SK-N-MC (cell line): ENCODE results near the gene PHLDB2.

Experiments
- EZH2 ChIP-seq: fragments of 200-600 bp; sonication (generic); IDR thresholded peaks from one replicate; pipeline ENCODE4 v1.6.1; 2017; ENCODE audit warnings: antibody characterized with exemption
- FOXP2 ChIP-seq: optimal IDR thresholded peaks from 2 replicates; pipeline ENCODE3; 2011; ENCODE audit warnings: mild to moderate bottlenecking, moderate library complexity; ENCODE audit not compliant: insufficient read depth; ENCODE audit errors: extremely low read length, control extremely low read depth
- POLR2AphosphoS5 ChIP-seq: IDR thresholded peaks from 2 replicates; pipeline ENCODE4 v1.6.1; 2012; ENCODE audit warnings: mild to moderate bottlenecking, low read depth, low read length, borderline replicate concordance

GRCh38 chr3:111965484-111965883, 106.4 kb downstream of the PHLDB2 start:
- no peak for TF ChIP-seq POLR2AphosphoS5
- no peak for TF ChIP-seq EZH2
- no peak for TF ChIP-seq FOXP2
